Keratinocyte (primary cell): ENCODE data around the gene ING4. TPM values are rescaled to one million over a fixed set of nuclear protein-coding genes. Genes with fewer than 3 reads are reported as not detected.

Experiments used
- DNase-seq: peaks from one replicate; pipeline ENCODE4 v3.0.0-alpha.2; 2011; ENCODE audit warnings: low read depth, missing footprints, low spot score
- FAIRE-seq: peaks from 2 replicates; lab custom pipeline; 2011; peaks lifted over from hg19 to GRCh38; lab: Jason Lieb, UNC
- H2AFZ ChIP-seq: 2 replicates; pipeline ENCODE4 v1.6.0; 2012; ENCODE audit warnings: low read length, control low read depth, inconsistent platforms; ENCODE audit not compliant: control insufficient read depth
- H3K27ac ChIP-seq: 2 replicates; pipeline ENCODE4 v1.5.1; 2011; ENCODE audit warnings: low read length; ENCODE audit not compliant: control insufficient read depth, insufficient read depth
- H3K27me3 ChIP-seq: 3 replicates; pipeline ENCODE4 v1.6.0; 2011; ENCODE audit warnings: low read length; ENCODE audit not compliant: control insufficient read depth, insufficient read depth; ENCODE audit errors: extremely low read depth
- H3K36me3 ChIP-seq, 2 experiments: 2 replicates in 1 of 2; 3 replicates in 1 of 2; pipeline ENCODE4 v1.5.1; 2011; ENCODE audit warnings: low read length in 2 of 2, mild to moderate bottlenecking in 1 of 2; ENCODE audit not compliant: control insufficient read depth in 2 of 2, insufficient read depth in 2 of 2; ENCODE audit errors: extremely low read depth in 1 of 2
- H3K4me1 ChIP-seq: 3 replicates; pipeline ENCODE4 v1.5.1; 2011; ENCODE audit warnings: low read length; ENCODE audit not compliant: control insufficient read depth, insufficient read depth; ENCODE audit errors: extremely low read depth
- H3K4me2 ChIP-seq: 3 replicates; pipeline ENCODE4 v1.6.0; 2011; ENCODE audit warnings: low read depth, low read length; ENCODE audit not compliant: control insufficient read depth, insufficient read depth; ENCODE audit errors: extremely low read depth
- H3K4me3 ChIP-seq, 3 experiments: fragments of 200-600 bp in 1 of 3; sonication (generic) in 1 of 3; 2 replicates in 2 of 3; 3 replicates in 1 of 3; pipeline ENCODE4 v1.5.1; 2011 to 2016; ENCODE audit warnings: low read length in 3 of 3, mild to moderate bottlenecking in 3 of 3, control low read depth in 2 of 3, inconsistent platforms in 1 of 3, low read depth in 1 of 3, mixed read lengths in 1 of 3, mixed run types in 1 of 3, moderate library complexity in 1 of 3; ENCODE audit not compliant: control insufficient read depth in 2 of 3, insufficient read depth in 2 of 3; ENCODE audit errors: extremely low read depth in 1 of 3
- H3K79me2 ChIP-seq: 2 replicates; pipeline ENCODE4 v1.6.0; 2012; ENCODE audit warnings: low read length; ENCODE audit not compliant: control insufficient read depth, insufficient read depth
- H3K9ac ChIP-seq: 3 replicates; pipeline ENCODE4 v1.6.0; 2011; ENCODE audit warnings: low read length; ENCODE audit not compliant: control insufficient read depth, insufficient read depth; ENCODE audit errors: extremely low read depth
- H3K9me1 ChIP-seq: 3 replicates; pipeline ENCODE4 v1.6.0; 2011; ENCODE audit warnings: low read length; ENCODE audit not compliant: control insufficient read depth, insufficient read depth; ENCODE audit errors: extremely low read depth
- H3K9me3 ChIP-seq: 2 replicates; pipeline ENCODE4 v1.5.1; 2012; ENCODE audit warnings: low read depth, low read length; ENCODE audit not compliant: control insufficient read depth
- H4K20me1 ChIP-seq: 3 replicates; pipeline ENCODE4 v1.6.0; 2011; ENCODE audit warnings: low read length; ENCODE audit not compliant: control insufficient read depth, insufficient read depth; ENCODE audit errors: extremely low read depth
- CTCF ChIP-seq, 3 experiments: IDR thresholded peaks in 1 of 3; conservative IDR thresholded peaks in 1 of 3; optimal IDR thresholded peaks in 1 of 3; 2 replicates in 2 of 3; 3 replicates in 1 of 3; pipeline versions ENCODE3 to v1.5.1; 2011; ENCODE audit warnings: low read length in 3 of 3, mild to moderate bottlenecking in 3 of 3, moderate library complexity in 2 of 3, control low read depth in 1 of 3, inconsistent platforms in 1 of 3; ENCODE audit not compliant: insufficient read depth in 2 of 3; ENCODE audit errors: extremely low read depth in 1 of 3
- EZH2 ChIP-seq: IDR thresholded peaks from one replicate; pipeline ENCODE4 v1.6.1; 2012; ENCODE audit warnings: inconsistent platforms, mild to moderate bottlenecking, low read length, moderate library complexity
- dilution Hi-C: fragments of 300-500 bp; cut with MboI; formaldehyde crosslinking; loops from one replicate; pipeline ENCODE4 v1.7.0; 2020; ENCODE audit warnings: low sequenced_read_pairs; ENCODE audit not compliant: extremely low pct_ligation_motif_present
- polyA plus RNA-seq, 5 experiments: library from polyadenylated mRNA; depleted of rRNA in 3 of 5; stranded (reverse) in 3 of 5; stranded (forward) in 1 of 5; unstranded in 1 of 5; fragments of >200 nt; gene quantifications; 1 replicate in 1 of 5; 2 replicates in 3 of 5; 3 replicates in 1 of 5; pipeline versions ENCODE4 v1.2.1 to v1.2.3, GENCODE V29; 2011 to 2012; ENCODE audit warnings: missing spikeins in 2 of 5, low read depth in 1 of 5, low replicate concordance in 1 of 5

ING4 gene
- polyA plus RNA-seq, 1 donor (not counting 4 experiments of a cell fraction or from before 2014, with no cell fraction given), result 30.4 TPM

DNA sequence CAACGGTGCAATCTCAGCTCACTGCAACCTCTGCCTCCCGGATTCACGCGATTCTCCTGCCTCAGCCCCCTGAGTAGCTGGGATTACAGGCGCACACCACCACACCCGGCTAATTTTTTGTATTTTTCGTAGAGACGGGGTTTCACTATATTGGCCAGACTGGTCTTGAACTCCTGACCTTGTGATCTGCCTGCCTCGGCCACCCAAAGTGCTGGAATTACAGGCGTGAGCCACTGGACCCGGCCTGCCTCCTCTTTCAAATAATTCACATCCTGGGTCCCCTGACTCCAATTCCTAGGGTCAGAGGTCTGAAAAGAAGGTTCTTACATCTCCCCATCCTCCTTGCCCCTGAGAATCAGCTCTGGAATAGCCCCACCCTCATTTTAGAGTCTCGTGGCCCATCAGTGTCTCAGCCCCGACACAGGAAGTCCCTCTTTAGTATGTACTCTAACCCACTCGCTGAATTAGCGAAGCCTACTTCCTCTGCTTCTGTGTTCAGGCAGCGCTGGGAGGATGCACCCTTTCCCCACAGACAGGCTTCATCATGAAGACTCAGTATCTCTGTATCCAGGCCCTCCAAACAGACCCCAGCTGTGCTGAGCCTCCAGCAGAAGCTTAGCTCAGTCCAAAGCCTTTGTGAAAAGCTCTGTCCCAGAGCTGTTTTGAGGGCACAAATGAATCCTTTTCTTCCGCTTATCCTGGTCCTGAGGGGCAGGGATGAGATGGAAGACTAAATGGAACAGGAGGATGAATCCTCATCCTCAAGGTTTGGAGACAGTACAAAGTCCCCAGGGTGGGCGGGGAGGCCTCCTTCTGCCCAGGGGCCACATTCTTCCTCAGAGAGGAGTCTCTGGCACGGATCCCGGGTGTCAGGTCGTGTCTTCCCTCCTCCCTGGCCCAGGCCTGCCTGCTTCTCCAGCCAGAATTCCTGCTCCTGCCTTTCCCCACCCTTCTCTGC, 30.6 kb downstream of the ING4 start:
- peaks cover 16% of the 10 kb centered on the region for H3K79me2 ChIP-seq
- peak; percentile 64 for FAIRE-seq
- peaks cover 0 to 4% of the 10 kb centered on the region in 2 experiments for H3K36me3 ChIP-seq
- H3K27ac ChIP-seq, result no peak overlapping the region
- no peaks in the 10 kb centered on the region for H3K9me3 ChIP-seq
- no peak overlapping the region for H2AFZ ChIP-seq
- H3K4me2 ChIP-seq, result peak overlapping the region; percentile 29
- H3K4me3 ChIP-seq, result peak overlapping the region in 1 of 3 experiments; percentile 30
- no peaks in the 10 kb centered on the region for H4K20me1 ChIP-seq
- H3K9me1 ChIP-seq, result no peaks in the 10 kb centered on the region
- DNase-seq, result no peak
- H3K27me3 ChIP-seq, result no peaks in the 10 kb centered on the region
- peak overlapping the region; percentile 47 for H3K9ac ChIP-seq
- H3K4me1 ChIP-seq, result peaks cover 41% of the 10 kb centered on the region
- TF ChIP-seq CTCF (optimal IDR thresholded peaks at IDR 0.05 in 1 of 3, IDR thresholded peaks at IDR 0.05 in 1 of 3, conservative IDR thresholded peaks at IDR 0.05 in 1 of 3; ENCODE audit: extremely low read depth in 1 of 3, insufficient read depth in 2 of 3, low read length in 3 of 3) (no peak), EZH2 (no peak)
- dilution Hi-C loops, result no loop called here

- peak overlapping the region; percentile 37 for H3K4me2 ChIP-seq
- peaks cover 18% of the 10 kb centered on the region for H3K79me2 ChIP-seq
- no peaks in the 10 kb centered on the region for H4K20me1 ChIP-seq
- no peak overlapping the region for H3K4me3 ChIP-seq
- H3K27ac ChIP-seq, result no peak overlapping the region
- peak overlapping the region; percentile 4 for H3K9ac ChIP-seq
- dilution Hi-C loops, result no loop called here
- FAIRE-seq (no peak), DNase-seq (no peak)
- no peaks in the 10 kb centered on the region for H3K9me1 ChIP-seq
- TF ChIP-seq EZH2 (no peak), CTCF (optimal IDR thresholded peaks at IDR 0.05 in 1 of 3, IDR thresholded peaks at IDR 0.05 in 1 of 3, conservative IDR thresholded peaks at IDR 0.05 in 1 of 3; ENCODE audit: extremely low read depth in 1 of 3, insufficient read depth in 2 of 3, low read length in 3 of 3) (no peak)
- no peaks in the 10 kb centered on the region for H3K9me3 ChIP-seq
- no peaks in the 10 kb centered on the region for H3K27me3 ChIP-seq
- H3K4me1 ChIP-seq, result peaks cover 39% of the 10 kb centered on the region
- H3K36me3 ChIP-seq, result peaks cover 0 to 4% of the 10 kb centered on the region in 2 experiments
- no peak overlapping the region for H2AFZ ChIP-seq
These were observed 31.4 kb downstream of the ING4 start for GRCh38 chr12:6631549-6631961.
